ENCODE data around the gene PAXX.
A peak's percentile ranks its signal among the peaks of the same experiment; 100 is the strongest.
"Not testable (repeated sequence)": the region's sequence is repeated elsewhere in the genome, so short reads cannot be mapped to it uniquely, and the experiment has no call there.

The PAXX gene

GRCh38 chr9:137032858-137033257, 40.6 kb downstream of the PAXX start:
- no peak for DNase-seq (ENCODE audit: low spot score)

- DNase-seq (ENCODE audit: low spot score), result not testable (repeated sequence)
These were observed 41.3 kb downstream of the PAXX start for GRCh38 chr9:137033481-137033880.

- DNase-seq (ENCODE audit: low spot score), result no peak
These were observed 42.0 kb downstream of the PAXX start for GRCh38 chr9:137034039-137034708.

GRCh38 chr9:137034709-137035506, 42.7 kb downstream of the PAXX start:
- peak; percentile 92 for DNase-seq (ENCODE audit: low spot score)

- DNase-seq (ENCODE audit: low spot score), result peak; percentile 67
These were observed 43.2 kb downstream of the PAXX start for GRCh38 chr9:137035507-137035834.

- DNase-seq (ENCODE audit: low spot score), result no peak
These were observed 43.7 kb downstream of the PAXX start for GRCh38 chr9:137035937-137036336.

- DNase-seq (ENCODE audit: low spot score), result no peak
These were observed 44.8 kb downstream of the PAXX start for GRCh38 chr9:137037035-137037434.

- DNase-seq (ENCODE audit: low spot score), result no peak
These were observed 45.3 kb downstream of the PAXX start for GRCh38 chr9:137037483-137037882.

- DNase-seq (ENCODE audit: low spot score), result no peak
These were observed 46.7 kb downstream of the PAXX start for GRCh38 chr9:137038916-137039315.

- DNase-seq (ENCODE audit: low spot score), result no peak
These were observed 47.6 kb downstream of the PAXX start for GRCh38 chr9:137039611-137040366.

- no peak for DNase-seq (ENCODE audit: low spot score)
These were observed 48.3 kb downstream of the PAXX start for GRCh38 chr9:137040568-137040967.

- DNase-seq (ENCODE audit: low spot score), result no peak
These were observed 48.9 kb downstream of the PAXX start for GRCh38 chr9:137041124-137041523.

- DNase-seq (ENCODE audit: low spot score), result no peak
These were observed 50.8 kb downstream of the PAXX start for GRCh38 chr9:137042751-137043727.
